ENCODE data around the gene PTPN9. TPM values are rescaled to one million over a fixed set of nuclear protein-coding genes. Genes with fewer than 3 reads are reported as not detected.
"Not testable (repeated sequence)": the region's sequence is repeated elsewhere in the genome, so short reads cannot be mapped to it uniquely, and the experiment has no call there.

PTPN9 gene
- total RNA-seq, 6 donors from 2014 or later: 8.4 to 32.9 (median 22.7) TPM

DNA sequence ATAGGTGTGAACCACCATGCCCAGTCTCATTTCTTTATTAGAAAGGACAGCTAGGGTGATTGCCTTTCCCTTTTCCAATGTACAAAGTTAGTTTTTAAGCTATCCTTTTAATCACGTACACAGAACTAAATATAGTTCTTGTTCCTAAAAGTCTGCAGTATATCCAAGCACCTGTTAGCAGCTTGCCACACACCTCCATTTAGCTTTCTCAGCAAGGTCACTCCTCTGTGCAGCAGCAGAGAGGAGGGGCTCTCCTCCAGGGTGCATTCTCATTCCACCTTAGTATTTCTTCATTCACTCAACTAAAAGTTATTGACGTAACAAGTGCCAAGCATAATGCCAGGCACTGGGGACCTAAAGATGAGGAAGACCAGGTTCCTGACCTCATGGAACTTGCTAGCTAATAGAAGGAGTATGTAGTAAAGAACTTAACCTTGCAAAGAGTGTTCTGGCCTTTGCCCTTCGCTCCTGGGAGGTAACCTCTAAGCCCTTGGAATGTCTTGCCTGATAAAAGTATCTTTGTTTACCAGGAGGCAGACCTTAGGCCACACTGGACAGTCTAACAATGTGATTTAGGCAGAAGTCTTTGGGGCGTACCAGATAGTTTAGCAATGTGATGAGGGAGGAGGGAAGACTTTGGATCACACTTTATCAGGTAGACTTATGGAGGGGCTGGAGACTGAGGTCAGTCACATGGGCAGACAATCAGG lies 12.7 kb upstream of the PTPN9 start:
- no peak for DNase-seq
- H3K27ac ChIP-seq: no peak overlapping the region

DNA sequence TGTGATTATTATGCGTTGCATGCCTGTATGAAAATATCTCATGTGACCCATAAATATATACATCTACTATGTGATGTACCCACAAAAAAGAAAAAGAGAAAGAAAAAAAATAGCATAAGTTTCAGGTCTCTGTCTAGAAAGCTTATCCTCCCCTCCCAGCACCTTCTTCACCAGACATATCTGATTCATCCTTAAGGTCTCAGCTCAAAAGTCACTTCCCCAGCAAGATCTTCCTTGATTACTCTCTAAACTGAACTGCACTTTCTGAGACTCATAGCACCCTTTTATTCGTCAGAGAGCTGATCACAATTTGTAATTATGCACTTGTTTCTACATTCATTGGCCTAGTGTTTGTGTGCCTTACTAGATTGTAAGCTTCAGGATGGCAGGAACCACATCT lies 11.1 kb upstream of the PTPN9 start:
- 97 to 99% methylated on average over 2 of the region's 2 CpGs for WGBS, 2 donors
- no peaks in the 10 kb centered on the region for H3K27me3 ChIP-seq
- DNase-seq: no peak
- H3K9me3 ChIP-seq: no peaks in the 10 kb centered on the region
- H3K4me3 ChIP-seq: no peak overlapping the region
- TF ChIP-seq POLR2A (IDR thresholded peaks at IDR 0.05): no peak
- TF ChIP-seq EP300 (IDR thresholded peaks at IDR 0.05): no peak
- no peak for TF ChIP-seq CTCF (IDR thresholded peaks at IDR 0.05)
- no peak for TF ChIP-seq POLR2AphosphoS5 (IDR thresholded peaks at IDR 0.05)
- no peak for ATAC-seq (ENCODE audit: low FRiP score in 2 of 2)
- no peaks in the 10 kb centered on the region for H3K4me1 ChIP-seq
- H3K27ac ChIP-seq: no peak overlapping the region
- H3K36me3 ChIP-seq: peaks cover 0 to 14% (median 5%) of the 10 kb centered on the region in 4 donors

More for the DNA sequence above, 12.7 kb upstream of the PTPN9 start:
- no peaks in the 10 kb centered on the region for H3K9me3 ChIP-seq
- no peak overlapping the region for H3K4me3 ChIP-seq
- TF ChIP-seq EP300 (IDR thresholded peaks at IDR 0.05) (no peak), POLR2A (IDR thresholded peaks at IDR 0.05) (no peak), CTCF (IDR thresholded peaks at IDR 0.05) (no peak), POLR2AphosphoS5 (IDR thresholded peaks at IDR 0.05) (no peak)
- no peaks in the 10 kb centered on the region for H3K27me3 ChIP-seq
- H3K36me3 ChIP-seq: peaks cover 0 to 30% (median 9%) of the 10 kb centered on the region in 4 donors
- WGBS, 2 donors: 92 to 94% methylated on average over 4 of the region's 4 CpGs
- peaks cover 0 to under 1% (median under 1%) of the 10 kb centered on the region in 4 donors for H3K4me1 ChIP-seq
- no peak for ATAC-seq (ENCODE audit: low FRiP score in 2 of 2)

GRCh38 chr15:75589071-75589470 lies 10.0 kb upstream of the PTPN9 start:
- no peak for DNase-seq

GRCh38 chr15:75586422-75586821 lies 7.3 kb upstream of the PTPN9 start:
- WGBS, 2 donors: 96 to 97% methylated on average over 5 of the region's 5 CpGs
- DNase-seq; H3K9me3 ChIP-seq; H3K36me3 ChIP-seq; ATAC-seq (ENCODE audit: low FRiP score in 2 of 2); H3K27ac ChIP-seq; H3K4me1 ChIP-seq; H3K27me3 ChIP-seq; H3K4me3 ChIP-seq: not testable (repeated sequence)

More at GRCh38 chr15:75589071-75589470, 10.0 kb upstream of the PTPN9 start:
- TF ChIP-seq EP300 (IDR thresholded peaks at IDR 0.05) (no peak), CTCF (IDR thresholded peaks at IDR 0.05) (no peak), POLR2AphosphoS5 (IDR thresholded peaks at IDR 0.05) (no peak), POLR2A (IDR thresholded peaks at IDR 0.05) (no peak)
- Histone ChIP-seq H3K4me3 (no peak overlapping the region), H3K27ac (no peak overlapping the region), H3K36me3 (peaks cover 0 to 10% (median 5%) of the 10 kb centered on the region in 4 donors), H3K4me1 (no peaks in the 10 kb centered on the region), H3K27me3 (no peaks in the 10 kb centered on the region), H3K9me3 (no peaks in the 10 kb centered on the region)
- 94 to 99% methylated on average over 5 of the region's 5 CpGs for WGBS, 2 donors
- ATAC-seq (ENCODE audit: low FRiP score in 2 of 2): no peak

DNA sequence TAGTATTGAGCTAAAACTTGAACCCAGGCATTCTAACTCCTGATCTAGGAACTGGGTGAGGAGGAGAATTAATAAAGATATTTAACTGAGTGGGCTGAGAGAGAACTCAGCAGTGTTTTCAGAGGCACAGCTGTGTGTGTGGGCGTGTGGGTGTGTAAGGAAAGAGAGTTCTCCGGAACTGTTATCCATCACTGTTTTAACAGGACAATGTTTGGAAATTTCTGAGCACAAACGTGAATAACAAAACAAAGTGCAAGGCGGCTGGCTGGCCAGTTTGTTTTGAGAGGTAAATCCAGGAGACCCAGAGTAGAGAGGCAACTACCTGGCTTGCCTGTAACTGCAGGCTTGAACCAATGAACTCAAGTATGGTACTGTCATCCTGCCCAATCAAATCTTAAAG lies 5.0 kb upstream of the PTPN9 start:
- Histone ChIP-seq H3K4me1 (peaks cover 0 to 6% (median 5%) of the 10 kb centered on the region in 4 donors), H3K27ac (no peak overlapping the region), H3K4me3 (no peak overlapping the region), H3K36me3 (no peaks in the 10 kb centered on the region), H3K27me3 (no peaks in the 10 kb centered on the region), H3K9me3 (no peaks in the 10 kb centered on the region)
- WGBS, 2 donors: 50 to 73% methylated on average over 4 of the region's 4 CpGs
- no peak for TF ChIP-seq POLR2A (IDR thresholded peaks at IDR 0.05)
- TF ChIP-seq POLR2AphosphoS5 (IDR thresholded peaks at IDR 0.05): no peak
- no peak for TF ChIP-seq EP300 (IDR thresholded peaks at IDR 0.05)
- TF ChIP-seq CTCF (IDR thresholded peaks at IDR 0.05): no peak
- no peak for ATAC-seq (ENCODE audit: low FRiP score in 2 of 2)
- DNase-seq: no peak
